K562 (cell line): ENCODE measurements around the gene C1QTNF12. TPM values are rescaled to one million over a fixed set of nuclear protein-coding genes. Genes with fewer than 3 reads are reported as not detected.

Experiments used
- ASH1L ChIP-seq: fragments of 450-650 bp; IDR thresholded peaks from 2 replicates; pipeline ENCODE4 v1.6.1; 2018; ENCODE audit warnings: borderline replicate concordance, mild to moderate bottlenecking, low read depth; ENCODE audit not compliant: partially characterized antibody
- ELF4 ChIP-seq: fragments of 450-650 bp; formaldehyde crosslinking; IDR thresholded peaks from 2 replicates; pipeline ENCODE4 v1.4.0; 2022; ENCODE audit warnings: missing genetic modification characterization
- EP400 ChIP-seq: fragments of 450-650 bp; IDR thresholded peaks from 2 replicates; pipeline ENCODE4 v1.6.1; 2017; ENCODE audit warnings: antibody characterized with exemption, mild to moderate bottlenecking, moderate library complexity
- FIP1L1 ChIP-seq: fragments of 200-400 bp; formaldehyde crosslinking; IDR thresholded peaks from 2 replicates; pipeline ENCODE4 v1.6.1; 2018; ENCODE audit warnings: mild to moderate bottlenecking, low read depth, low read length; ENCODE audit not compliant: poor library complexity, severe bottlenecking
- GTF2A2 ChIP-seq: IDR thresholded peaks from 2 replicates; pipeline ENCODE4 v1.6.1; 2016; ENCODE audit warnings: mild to moderate bottlenecking, missing genetic modification characterization, missing compliant biosample characterization
- GTF2B ChIP-seq: IDR thresholded peaks from 2 replicates; pipeline ENCODE4 v1.6.1; 2011; ENCODE audit not compliant: insufficient read length; ENCODE audit errors: extremely low read depth
- HEY1 ChIP-seq: fragments of 250-450 bp; sonication (Bioruptor Pico); IDR thresholded peaks from 2 replicates; pipeline ENCODE4 v1.5.0; 2020; ENCODE audit warnings: mild to moderate bottlenecking, moderate library complexity, borderline replicate concordance
- HOXB6 ChIP-seq: fragments of 250-450 bp; sonication (Bioruptor Pico); IDR thresholded peaks from 2 replicates; pipeline ENCODE4 v1.5.1; 2022; ENCODE audit warnings: mild to moderate bottlenecking, borderline replicate concordance
- L3MBTL2 ChIP-seq: fragments of 450-650 bp; IDR thresholded peaks from 2 replicates; pipeline ENCODE4 v1.6.1; 2016; ENCODE audit warnings: mild to moderate bottlenecking, moderate library complexity
- MAFK ChIP-seq: IDR thresholded peaks from 2 replicates; pipeline ENCODE4 v1.6.1; 2011; ENCODE audit warnings: low read length, improper control_type of control experiment
- NCOA2 ChIP-seq, 2 experiments: fragments of 450-650 bp; IDR thresholded peaks; 2 replicates each; pipeline ENCODE4 v1.6.1; 2018; ENCODE audit warnings: mild to moderate bottlenecking in 2 of 2, moderate library complexity in 1 of 2; ENCODE audit not compliant: partially characterized antibody in 2 of 2
- SAP30 ChIP-seq: fragments of 200-600 bp; sonication (generic); IDR thresholded peaks from 2 replicates; pipeline ENCODE4 v1.6.1; 2012; ENCODE audit warnings: borderline replicate concordance, low read depth, mild to moderate bottlenecking, moderate library complexity, low read length, control low read depth, inconsistent platforms; ENCODE audit not compliant: insufficient read depth, poor library complexity, severe bottlenecking
- SFPQ ChIP-seq: fragments of 200-400 bp; formaldehyde crosslinking; IDR thresholded peaks from 2 replicates; pipeline ENCODE4 v1.6.1; 2017; ENCODE audit warnings: mild to moderate bottlenecking, low read depth, low read length, moderate library complexity
- SNAPC5 ChIP-seq: fragments of 250-450 bp; sonication (Bioruptor Pico); IDR thresholded peaks from 2 replicates; pipeline ENCODE4 v1.8.0; 2021; ENCODE audit warnings: moderate library complexity, mild to moderate bottlenecking, inconsistent platforms
- SNIP1 ChIP-seq: fragments of 450-650 bp; IDR thresholded peaks from 2 replicates; pipeline ENCODE4 v1.7.1; 2017; ENCODE audit warnings: low read depth, mild to moderate bottlenecking
- SP2 ChIP-seq: IDR thresholded peaks from 2 replicates; pipeline ENCODE4 v1.6.1; 2011; ENCODE audit warnings: mild to moderate bottlenecking, low read depth, low read length, moderate library complexity; ENCODE audit not compliant: poor library complexity, severe bottlenecking; ENCODE audit errors: extremely low read depth
- WHSC1 ChIP-seq: IDR thresholded peaks from one replicate; pipeline ENCODE4 v1.6.1; 2012; ENCODE audit warnings: low read length, control low read depth, inconsistent platforms
- YBX1 ChIP-seq: fragments of 450-650 bp; IDR thresholded peaks from 2 replicates; pipeline ENCODE4 v1.7.1; 2016; ENCODE audit warnings: mild to moderate bottlenecking
- ZBTB9 ChIP-seq: fragments of 450-650 bp; formaldehyde crosslinking; IDR thresholded peaks from 2 replicates; pipeline ENCODE4 v1.4.0; 2020; ENCODE audit warnings: mild to moderate bottlenecking, moderate library complexity
- ZNF23 ChIP-seq: fragments of 250-450 bp; sonication (Bioruptor Pico); IDR thresholded peaks from 2 replicates; pipeline ENCODE4 v1.4.0; 2020; ENCODE audit warnings: mild to moderate bottlenecking
- ZNF395 ChIP-seq: fragments of 200-800 bp; sonication (Bioruptor generic); IDR thresholded peaks from 2 replicates; pipeline ENCODE4 v1.6.1; 2017; ENCODE audit warnings: missing genetic modification characterization, missing compliant biosample characterization
- ZNF717 ChIP-seq: fragments of 250-450 bp; sonication (Bioruptor Pico); IDR thresholded peaks from 2 replicates; pipeline ENCODE4 v1.5.0; 2021
- polyA plus RNA-seq, 8 experiments: library from polyadenylated mRNA; depleted of rRNA in 4 of 8; stranded (reverse) in 5 of 8; unstranded in 3 of 8; fragments of >200 nt; fragmentation: Nextera tagmentation in 2 of 8; fragmentation: Illumina TruSeq in 1 of 8; extraction: Ambion mirVana in 2 of 8; extraction: Trizol in 1 of 8; gene quantifications; 2 replicates each; pipeline versions ENCODE4 v1.2.1 to v1.2.3, GENCODE V29; 2011 to 2014; ENCODE audit warnings: inconsistent platforms in 1 of 8, missing spikeins in 1 of 8
- total RNA-seq, 7 experiments: library from RNA; depleted of rRNA in 6 of 7; stranded (reverse); fragments of >200 nt in 6 of 7; fragmentation: Illumina TruSeq in 2 of 7; extraction: Trizol in 2 of 7; gene quantifications; 2 replicates each; pipeline versions ENCODE4 v1.2.1 to v1.2.3, GENCODE V29; 2011 to 2021; ENCODE audit warnings: low replicate concordance in 1 of 7

C1QTNF12 gene
- total and polyA plus RNA-seq, 9 of the 15 experiments (the other 6 are each of a cell fraction or from before 2014, with no cell fraction given), result 0.11 to 4.3 (median 0.93) TPM; not detected in 3

GRCh38 chr1:1231400-1232207 is 14.9 kb downstream of the C1QTNF12 start, which contains the start of gene SDF4 (continued):
- TF ChIP-seq SNIP1, result no peak
- TF ChIP-seq SFPQ, result no peak
- TF ChIP-seq YBX1, result no peak
- peak; percentile 81 for TF ChIP-seq L3MBTL2
- no peak for TF ChIP-seq NCOA2 (IDR thresholded peaks at IDR 0.05; ENCODE audit: partially characterized antibody in 2 of 2)
- no peak for TF ChIP-seq MAFK
- peak; percentile 76 for TF ChIP-seq FIP1L1
- TF ChIP-seq ZNF23, result no peak
- TF ChIP-seq ZNF717, result no peak
- TF ChIP-seq EP400, result peak; percentile 62; the same call in 1 of the 2 replicates
- no peak for TF ChIP-seq SNAPC5 (CRISPR knock-in tag)
- no peak for TF ChIP-seq ASH1L
- TF ChIP-seq GTF2B, result no peak
- TF ChIP-seq WHSC1, result no peak
- TF ChIP-seq GTF2A2 (tag), result no peak; the same call in 1 of the 2 replicates
- peak; percentile 89 for TF ChIP-seq ZBTB9
- TF ChIP-seq SAP30, result peak; percentile 60
- TF ChIP-seq HOXB6 (CRISPR knock-in tag), result no peak
- peak; percentile 1; the same call in 1 of the 2 replicates for TF ChIP-seq ZNF395
- TF ChIP-seq HEY1 (CRISPR knock-in tag), result no peak
- TF ChIP-seq SP2, result no peak
- peak; percentile 85 for TF ChIP-seq ELF4
